ENCODE measurements around the gene TANC1. TPM values are rescaled to one million over a fixed set of nuclear protein-coding genes. Genes with fewer than 3 reads are reported as not detected.

TANC1 gene
- total and polyA plus RNA-seq, 12 donors: 17.8 to 90.5 (median 70.0) TPM

DNA sequence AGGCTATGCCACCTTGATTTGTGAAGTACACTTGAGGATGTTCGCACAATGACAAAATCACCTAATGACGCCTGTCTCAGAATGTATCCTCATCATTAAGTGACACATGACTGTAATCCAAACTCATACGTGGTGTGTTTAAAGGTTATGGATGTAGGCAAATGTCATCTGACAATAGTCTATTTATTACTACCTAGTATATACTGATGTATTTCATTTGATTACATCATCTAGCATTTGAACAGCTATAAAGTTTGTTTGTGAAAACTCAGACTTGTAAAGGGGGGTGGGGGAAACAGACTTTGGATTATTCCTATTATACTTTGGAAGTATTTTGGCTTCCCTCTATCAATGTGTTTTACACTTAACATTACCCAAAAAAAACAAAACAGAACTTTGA is 129.9 kb downstream of the TANC1 start:
- no peaks in the 10 kb centered on the region for H3K27me3 ChIP-seq
- no peak overlapping the region for H3K4me3 ChIP-seq
- ATAC-seq (no peak), DNase-seq (no peak)
- 77 to 78% methylated on average over 3 of the region's 3 CpGs for WGBS, 2 donors
- peaks cover 0 to 13% (median 4%) of the 10 kb centered on the region in 11 donors for H3K9me3 ChIP-seq
- peaks cover 0 to 13% (median 0%) of the 10 kb centered on the region in 9 donors for H3K36me3 ChIP-seq
- H3K4me1 ChIP-seq: peaks cover 10 to 83% (median 59%) of the 10 kb centered on the region in 9 donors
- intact Hi-C loops (cut with DNase I): no loop called here
- H3K27ac ChIP-seq: peak overlapping the region in 4 of 10 donors; percentile 1 to 89 (median 45)
- TF ChIP-seq CTCF (IDR thresholded peaks at IDR 0.05): no peak

DNA sequence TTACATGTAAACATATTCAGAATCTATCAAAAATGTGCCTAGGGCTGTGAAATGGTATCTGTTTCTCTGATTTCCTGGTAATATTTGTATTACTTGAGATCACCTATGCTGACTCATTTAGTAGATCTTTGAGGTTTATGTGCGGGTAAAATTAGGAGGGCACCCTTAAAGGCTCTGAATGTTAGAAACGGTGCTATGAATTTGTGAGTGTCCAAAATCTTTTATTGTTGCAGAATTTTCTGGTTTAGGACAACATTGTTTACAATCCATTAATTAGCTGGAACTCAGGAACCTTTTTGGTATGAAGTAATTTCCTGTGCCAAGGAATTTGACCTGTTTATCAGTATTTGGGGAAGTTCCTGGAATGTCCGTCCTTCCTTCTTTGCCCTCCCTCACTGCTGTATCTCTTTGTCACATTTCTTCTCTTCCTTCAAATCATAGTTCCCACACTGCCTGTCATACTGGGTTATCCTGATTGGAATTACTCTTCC is 130.5 kb downstream of the TANC1 start:
- peaks cover 9 to 77% (median 53%) of the 10 kb centered on the region in 9 donors for H3K4me1 ChIP-seq
- H3K4me3 ChIP-seq: no peak overlapping the region
- DNase-seq (no peak), ATAC-seq (no peak)
- peaks cover 0 to 13% (median 4%) of the 10 kb centered on the region in 11 donors for H3K9me3 ChIP-seq
- peaks cover 0 to 13% (median 0%) of the 10 kb centered on the region in 9 donors for H3K36me3 ChIP-seq
- peak overlapping the region in 5 of 10 donors; percentile 12 to 89 (median 37) for H3K27ac ChIP-seq
- intact Hi-C loops (cut with DNase I): no loop called here
- no peaks in the 10 kb centered on the region for H3K27me3 ChIP-seq
- 37 to 49% methylated on average over 3 of the region's 3 CpGs for WGBS, 2 donors
- TF ChIP-seq CTCF (IDR thresholded peaks at IDR 0.05): no peak

DNA sequence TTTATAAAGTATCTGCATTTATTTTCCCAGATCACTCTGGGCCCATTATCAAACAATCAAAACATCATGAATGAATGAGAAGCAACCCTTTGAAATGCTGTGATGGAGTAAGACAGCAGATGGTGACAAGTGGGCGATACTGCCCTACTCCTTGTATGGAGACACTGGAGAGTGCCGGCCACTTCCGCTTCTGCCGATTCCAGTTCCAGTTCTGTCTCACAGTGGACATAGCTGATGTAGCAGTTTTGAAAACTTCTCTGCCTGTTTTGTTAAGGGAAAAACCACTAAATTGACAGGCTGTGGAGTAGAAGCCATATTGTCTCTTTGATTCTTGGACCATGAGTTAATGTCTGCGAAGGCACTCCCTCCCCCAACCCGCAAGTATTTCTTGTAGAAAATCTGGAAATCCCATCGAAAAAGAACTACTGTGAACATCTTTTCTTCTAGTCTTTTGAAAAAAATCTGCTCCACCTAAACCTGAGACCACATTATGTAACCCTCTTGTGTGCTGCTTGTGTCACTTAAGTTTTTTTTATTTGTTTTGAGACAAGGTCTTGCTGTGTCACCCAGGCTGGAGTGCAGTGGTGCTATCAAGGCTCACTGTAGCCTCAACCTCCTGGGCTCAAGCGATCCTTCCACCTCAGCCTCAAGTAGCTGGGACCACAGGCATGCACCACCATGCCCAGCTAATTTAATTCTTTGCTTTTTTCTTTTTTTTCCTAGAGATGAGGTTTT is 133.5 kb downstream of the TANC1 start:
- H3K36me3 ChIP-seq: peaks cover 0 to 13% (median 0%) of the 10 kb centered on the region in 9 donors
- H3K4me1 ChIP-seq: peaks cover 4 to 61% (median 44%) of the 10 kb centered on the region in 9 donors
- H3K27me3 ChIP-seq: no peaks in the 10 kb centered on the region
- no peaks in the 10 kb centered on the region for H3K9me3 ChIP-seq
- H3K4me3 ChIP-seq: no peak overlapping the region
- DNase-seq: no peak
- intact Hi-C loops (cut with DNase I): no loop called here
- no peak for TF ChIP-seq CTCF (IDR thresholded peaks at IDR 0.05)
- peak overlapping the region in 2 of 10 donors; percentile 22 to 60 for H3K27ac ChIP-seq
- ATAC-seq: peak in 4 of 8 donors; percentile 47 to 67 (median 60)
- 63 to 79% methylated on average over 7 of the region's 8 CpGs for WGBS, 2 donors

DNA sequence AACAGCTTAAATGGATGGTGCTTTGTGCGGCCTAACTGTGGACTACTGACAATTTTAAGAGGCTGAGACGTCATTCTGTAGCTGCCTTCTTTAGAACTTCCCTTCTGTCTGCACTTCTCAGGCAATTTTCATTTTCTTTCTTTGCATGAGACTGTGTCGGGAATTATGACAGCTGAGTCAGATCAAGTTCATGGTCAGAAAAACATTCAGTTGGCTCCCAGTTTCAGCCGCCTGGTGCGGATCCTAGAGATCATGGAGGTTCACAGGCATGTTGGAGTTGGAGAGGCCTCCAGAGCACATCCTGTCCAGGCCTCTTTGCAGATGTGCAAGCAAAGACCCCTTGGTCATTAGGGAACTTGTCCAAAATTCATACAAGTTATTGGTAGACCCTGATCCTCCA is 135.0 kb downstream of the TANC1 start:
- Histone ChIP-seq H3K4me3 (no peak overlapping the region), H3K27ac (peak overlapping the region in 1 of 10 donors; percentile 45), H3K36me3 (peaks cover 0 to under 1% (median 0%) of the 10 kb centered on the region in 9 donors), H3K4me1 (peaks cover 4 to 59% (median 44%) of the 10 kb centered on the region in 9 donors), H3K27me3 (no peaks in the 10 kb centered on the region), H3K9me3 (no peaks in the 10 kb centered on the region)
- TF ChIP-seq CTCF (IDR thresholded peaks at IDR 0.05): no peak
- 80% methylated on average over 5 of the region's 5 CpGs; no CpG with 5 or more reads in 1 of the 2 donors for WGBS, 2 donors
- intact Hi-C loops (cut with DNase I): no loop called here
- peak in 1 of 8 donors; percentile 29 for ATAC-seq
- no peak for DNase-seq
